ENCODE data around the gene BCL3.

DNA sequence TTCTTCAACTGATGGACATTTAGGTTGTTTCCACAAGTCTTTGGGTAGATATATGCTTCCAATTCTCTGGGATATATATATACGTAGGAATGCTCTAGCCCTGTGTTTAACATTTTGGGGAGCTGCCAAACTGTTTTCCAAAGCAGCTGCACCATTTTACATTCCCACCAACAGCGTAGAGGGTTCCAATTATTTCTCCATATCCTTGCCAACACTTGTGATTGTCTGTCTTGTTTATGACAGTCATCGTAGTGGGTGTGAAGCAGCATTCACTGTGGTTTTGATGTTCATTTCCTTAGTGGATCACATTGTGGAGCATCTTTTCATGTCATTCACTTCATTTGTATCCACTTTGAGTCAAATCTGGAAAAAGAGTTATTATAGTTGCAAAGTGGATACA lies 24.5 kb downstream of the BCL3 start:
- TF ChIP-seq EZH2phosphoT487 (IDR thresholded peaks at IDR 0.05; ENCODE audit: insufficient read depth, low read depth) (no peak), EZH2 (IDR thresholded peaks at IDR 0.05; ENCODE audit: insufficient read depth, poor library complexity, severe bottlenecking) (no peak)

Measured in GM23248 (cell line).